Natural killer cell (primary cell): ENCODE measurements around the gene LEKR1. TPM values are rescaled to one million over a fixed set of nuclear protein-coding genes. Genes with fewer than 3 reads are reported as not detected.
A peak's percentile ranks its signal among the peaks of the same experiment; 100 is the strongest.

Experiments used
- ATAC-seq, 3 donors: fragments of 150-1000 bp in 2 of 3; fragments of 200-7000 bp in 1 of 3; cut with Tn5 transposase; 1 replicate in 1 of 3; 2 replicates in 2 of 3; pipeline ENCODE4 v1.10.0; 2021; ENCODE audit warnings: mild to moderate bottlenecking in 2 of 3, moderate library complexity in 2 of 3
- DNase-seq, 2 donors: peaks; one replicate each; pipeline versions ENCODE4 v3.0.0 to v3.0.0-alpha.2; 2013 to 2021; ENCODE audit warnings: mixed read lengths in 1 of 2
- H3K27ac ChIP-seq: one replicate; pipeline ENCODE4 v1.5.1; 2013; ENCODE audit warnings: mild to moderate bottlenecking, low read length
- H3K27me3 ChIP-seq: one replicate; pipeline ENCODE4 v1.6.1; 2013; ENCODE audit warnings: low read length; ENCODE audit not compliant: control insufficient read depth, insufficient read depth
- H3K36me3 ChIP-seq: one replicate; pipeline ENCODE4 v1.6.1; 2013; ENCODE audit warnings: low read length; ENCODE audit not compliant: control insufficient read depth, insufficient read depth
- H3K4me1 ChIP-seq: one replicate; pipeline ENCODE4 v1.6.1; 2013; ENCODE audit warnings: low read length; ENCODE audit not compliant: control insufficient read depth, insufficient read depth
- H3K4me3 ChIP-seq: one replicate; pipeline ENCODE4 v1.5.1; 2013; ENCODE audit warnings: low read length
- H3K9me3 ChIP-seq: one replicate; pipeline ENCODE4 v1.6.1; 2013; ENCODE audit warnings: low read length; ENCODE audit not compliant: control insufficient read depth, insufficient read depth
- H3K27ac Mint-ChIP-seq, 2 donors: one replicate each; pipeline ENCODE4 v1.8.0; 2022; ENCODE audit warnings: mild to moderate bottlenecking in 2 of 2, mixed read lengths in 2 of 2, moderate library complexity in 1 of 2
- H3K27me3 Mint-ChIP-seq, 2 donors: one replicate each; pipeline ENCODE4 v1.8.0; 2022; ENCODE audit warnings: low read depth in 2 of 2, mixed read lengths in 2 of 2
- H3K36me3 Mint-ChIP-seq: one replicate; pipeline ENCODE4 v1.8.0; 2022; ENCODE audit warnings: mixed read lengths
- H3K4me1 Mint-ChIP-seq, 2 donors: one replicate each; pipeline ENCODE4 v1.8.0; 2022; ENCODE audit warnings: mixed read lengths in 2 of 2
- H3K4me3 Mint-ChIP-seq: one replicate; pipeline ENCODE4 v1.8.0; 2022; ENCODE audit warnings: mild to moderate bottlenecking, moderate library complexity, mixed read lengths
- H3K9me3 Mint-ChIP-seq, 2 donors: one replicate each; pipeline ENCODE4 v1.8.0; 2022; ENCODE audit warnings: mixed read lengths in 2 of 2
- WGBS: methylation state at CpG from one replicate; pipeline ENCODE4 v1.1.7; 2013; ENCODE audit warnings: missing lambda C conversion rate; ENCODE audit not compliant: insufficient coverage; 5-methylcytosine and 5-hydroxymethylcytosine counted together
- intact Hi-C: fragments of 100-400 bp; cut with micrococcal nuclease; formaldehyde crosslinking; loops from one replicate; pipeline ENCODE4 v1.14.2; 2022
- total RNA-seq, 4 donors: library from RNA; stranded (reverse); fragments of 120-200 nt in 1 of 4; gene quantifications; one replicate each; pipeline versions ENCODE4 v1.2.3 to v1.2.4, GENCODE V29; 2013 to 2022
- TF ChIP-seq, protein P1 (sequence below): fragments of 200-600 bp; IDR thresholded peaks from one replicate; pipeline ENCODE4 v1.8.0; 2022; ENCODE audit warnings: antibody characterized with exemption

LEKR1 gene
- total RNA-seq, 3 donors from 2014 or later (not counting 1 experiment from before 2014, with no cell fraction given) = 1.1 to 1.7 (median 1.2) TPM

GRCh38 chr3:157069846-157070677, 243.9 kb downstream of the LEKR1 start:
- no peak overlapping the region for H3K27ac Mint-ChIP-seq
- H3K9me3 Mint-ChIP-seq = no peaks in the 10 kb centered on the region
- peaks cover 16 to 17% of the 10 kb centered on the region in 2 donors for H3K4me1 Mint-ChIP-seq
- H3K36me3 Mint-ChIP-seq = no peaks in the 10 kb centered on the region
- H3K9me3 ChIP-seq = no peaks in the 10 kb centered on the region
- ATAC-seq (no peak), DNase-seq (no peak)
- H3K27me3 Mint-ChIP-seq = peaks cover 0 to 6% of the 10 kb centered on the region in 2 donors
- no peaks in the 10 kb centered on the region for H3K27me3 ChIP-seq
- no peak overlapping the region for H3K4me3 ChIP-seq
- peaks cover 26% of the 10 kb centered on the region for H3K4me1 ChIP-seq
- no peaks in the 10 kb centered on the region for H3K36me3 ChIP-seq
- H3K27ac ChIP-seq = no peak overlapping the region
- intact Hi-C loops = no loop called here
- TF ChIP-seq, protein P1, sequence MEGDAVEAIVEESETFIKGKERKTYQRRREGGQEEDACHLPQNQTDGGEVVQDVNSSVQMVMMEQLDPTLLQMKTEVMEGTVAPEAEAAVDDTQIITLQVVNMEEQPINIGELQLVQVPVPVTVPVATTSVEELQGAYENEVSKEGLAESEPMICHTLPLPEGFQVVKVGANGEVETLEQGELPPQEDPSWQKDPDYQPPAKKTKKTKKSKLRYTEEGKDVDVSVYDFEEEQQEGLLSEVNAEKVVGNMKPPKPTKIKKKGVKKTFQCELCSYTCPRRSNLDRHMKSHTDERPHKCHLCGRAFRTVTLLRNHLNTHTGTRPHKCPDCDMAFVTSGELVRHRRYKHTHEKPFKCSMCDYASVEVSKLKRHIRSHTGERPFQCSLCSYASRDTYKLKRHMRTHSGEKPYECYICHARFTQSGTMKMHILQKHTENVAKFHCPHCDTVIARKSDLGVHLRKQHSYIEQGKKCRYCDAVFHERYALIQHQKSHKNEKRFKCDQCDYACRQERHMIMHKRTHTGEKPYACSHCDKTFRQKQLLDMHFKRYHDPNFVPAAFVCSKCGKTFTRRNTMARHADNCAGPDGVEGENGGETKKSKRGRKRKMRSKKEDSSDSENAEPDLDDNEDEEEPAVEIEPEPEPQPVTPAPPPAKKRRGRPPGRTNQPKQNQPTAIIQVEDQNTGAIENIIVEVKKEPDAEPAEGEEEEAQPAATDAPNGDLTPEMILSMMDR = no peak
- WGBS = 78% methylated on average over 6 of the region's 7 CpGs
- H3K4me3 Mint-ChIP-seq = no peak overlapping the region

DNA sequence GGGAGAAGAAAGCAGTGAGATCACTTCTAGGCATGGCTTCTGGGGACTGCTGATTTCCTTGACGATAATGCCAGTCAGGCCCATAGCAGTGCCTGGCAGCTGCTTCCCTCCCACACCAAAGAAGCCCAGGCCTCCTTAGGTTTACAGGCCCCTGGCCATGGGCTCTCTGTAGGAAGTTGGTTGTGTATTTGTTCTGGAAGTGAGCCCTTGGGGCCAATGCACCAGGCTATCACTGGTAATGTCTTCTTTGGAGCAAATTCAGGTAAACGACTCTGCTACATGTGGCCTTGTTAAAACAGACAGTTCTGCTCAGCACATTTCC, 244.5 kb downstream of the LEKR1 start:
- TF ChIP-seq, protein P1 = no peak
- H3K9me3 ChIP-seq = no peaks in the 10 kb centered on the region
- H3K4me1 Mint-ChIP-seq = peaks cover 16 to 17% of the 10 kb centered on the region in 2 donors
- no peaks in the 10 kb centered on the region for H3K36me3 ChIP-seq
- H3K27me3 ChIP-seq = no peaks in the 10 kb centered on the region
- no peak for DNase-seq
- peaks cover 21% of the 10 kb centered on the region for H3K4me1 ChIP-seq
- intact Hi-C loops = no loop called here
- H3K4me3 ChIP-seq = no peak overlapping the region
- no peaks in the 10 kb centered on the region for H3K9me3 Mint-ChIP-seq
- H3K27ac Mint-ChIP-seq = no peak overlapping the region
- H3K27me3 Mint-ChIP-seq = peaks cover 5 to 6% of the 10 kb centered on the region in 2 donors
- H3K27ac ChIP-seq = no peak overlapping the region
- 78% methylated on average over 2 of the region's 2 CpGs for WGBS
- no peaks in the 10 kb centered on the region for H3K36me3 Mint-ChIP-seq
- H3K4me3 Mint-ChIP-seq = no peak overlapping the region
- ATAC-seq = no peak

GRCh38 chr3:157071744-157072525, 245.8 kb downstream of the LEKR1 start:
- Histone ChIP-seq H3K36me3 (no peaks in the 10 kb centered on the region), H3K9me3 (no peaks in the 10 kb centered on the region), H3K27me3 (no peaks in the 10 kb centered on the region), H3K4me1 (peaks cover 10% of the 10 kb centered on the region), H3K27ac (no peak overlapping the region), H3K4me3 (no peak overlapping the region)
- no peak for DNase-seq
- Mint-ChIP-seq H3K4me3 (no peak overlapping the region), H3K27me3 (peaks cover 6 to 11% of the 10 kb centered on the region in 2 donors), H3K4me1 (peaks cover 9 to 11% of the 10 kb centered on the region in 2 donors), H3K36me3 (no peaks in the 10 kb centered on the region), H3K27ac (peak overlapping the region in 1 of 2 donors; percentile 7), H3K9me3 (no peaks in the 10 kb centered on the region)
- intact Hi-C loops = no loop called here
- WGBS = 94% methylated on average over 2 of the region's 2 CpGs
- TF ChIP-seq, protein P1 = no peak
- ATAC-seq = no peak
